GM12878 (cell line): ENCODE data around the gene GSE1. TPM values are rescaled to one million over a fixed set of nuclear protein-coding genes. Genes with fewer than 3 reads are reported as not detected.

Experiments used
- ATAC-seq: fragments of 200-7000 bp; cut with Tn5 transposase; 3 replicates; pipeline ENCODE4 v1.9.1; 2020; ENCODE audit warnings: mild to moderate bottlenecking, moderate library complexity
- BruUV-seq: library from RNA; stranded (reverse); fragments of 400-500 nt; replicated peaks from 2 replicates; lab custom pipeline; 2021; lab: Mats Ljungman, UMichigan
- CTCF ChIA-PET: fragments of 300-600 bp; sonication (Branson Sonifier 250); formaldehyde crosslinking; extraction: SDS; loops from one replicate; lab custom pipeline; 2021; ENCODE audit warnings: inconsistent platforms; lab: Yijun Ruan, JAX
- POLR2A ChIA-PET: fragments of 350-600 bp; formaldehyde crosslinking; extraction: SDS; loops from one replicate; lab custom pipeline; 2021; ENCODE audit warnings: inconsistent platforms; lab: Charles Lee
- RAD21 ChIA-PET: fragments of 300-600 bp; sonication (Branson Sonifier 250); formaldehyde crosslinking; loops from one replicate; lab custom pipeline; 2023; ENCODE audit warnings: antibody characterized with exemption; ENCODE audit not compliant: unreplicated experiment; lab: Charles Lee
- SMC1A ChIA-PET: fragments of 300-600 bp; sonication (Branson Sonifier 250); formaldehyde crosslinking; loops from one replicate; lab custom pipeline; 2023; ENCODE audit not compliant: unreplicated experiment, uncharacterized antibody; lab: Charles Lee
- DNase-seq: peaks from one replicate; pipeline ENCODE4 v3.0.0-alpha.2; 2011; ENCODE audit warnings: low read depth, low spot score
- FAIRE-seq: peaks from 3 replicates; lab custom pipeline; 2011; peaks lifted over from hg19 to GRCh38; lab: Jason Lieb, UNC
- H2AFZ ChIP-seq: 2 replicates; pipeline ENCODE4 v1.6.0; 2011; ENCODE audit warnings: low read depth, low read length, control low read depth; ENCODE audit not compliant: control insufficient read depth
- H3K27ac ChIP-seq: 2 replicates; pipeline ENCODE4 v1.5.1; 2011; ENCODE audit warnings: control low read depth; ENCODE audit not compliant: control insufficient read depth, insufficient read depth
- H3K27me3 ChIP-seq, 2 experiments: replicated peaks in 1 of 2; 2 replicates each; pipeline versions ENCODE4 v1.6.0 to v1.6.1; 2011; ENCODE audit warnings: low read length in 1 of 2; ENCODE audit not compliant: control insufficient read depth in 2 of 2, insufficient read depth in 2 of 2
- H3K36me3 ChIP-seq, 2 experiments: 2 replicates each; pipeline ENCODE4 v1.5.1; 2011; ENCODE audit warnings: low read length in 1 of 2; ENCODE audit not compliant: control insufficient read depth in 2 of 2, insufficient read depth in 2 of 2
- H3K4me1 ChIP-seq: 2 replicates; pipeline ENCODE4 v1.6.1; 2011; ENCODE audit warnings: mild to moderate bottlenecking, low read length, moderate library complexity, mixed read lengths; ENCODE audit not compliant: control insufficient read depth, insufficient read depth
- H3K4me2 ChIP-seq: 2 replicates; pipeline ENCODE4 v1.6.0; 2011; ENCODE audit warnings: control low read depth; ENCODE audit not compliant: control insufficient read depth, insufficient read depth
- H3K4me3 ChIP-seq: fragments of 200-600 bp; sonication (generic); 2 replicates; pipeline ENCODE4 v1.5.1; 2016
- H3K79me2 ChIP-seq: 2 replicates; pipeline ENCODE4 v1.6.0; 2011; ENCODE audit warnings: low read length; ENCODE audit not compliant: control insufficient read depth, insufficient read depth
- H3K9ac ChIP-seq: 2 replicates; pipeline ENCODE4 v1.8.0; 2011; ENCODE audit warnings: low read length, control low read depth, mixed read lengths; ENCODE audit not compliant: control insufficient read depth, insufficient read depth
- H3K9me3 ChIP-seq: replicated peaks from 3 replicates; pipeline ENCODE4 v1.5.1; 2011; ENCODE audit warnings: mild to moderate bottlenecking, low read length; ENCODE audit not compliant: control insufficient read depth, insufficient read depth
- H4K20me1 ChIP-seq: 2 replicates; pipeline ENCODE4 v1.6.0; 2011; ENCODE audit not compliant: control insufficient read depth, insufficient read depth
- CHD1 ChIP-seq: IDR thresholded peaks from 2 replicates; pipeline ENCODE4 v1.6.1; 2012; ENCODE audit warnings: low read depth, low read length, improper control_type of control experiment
- CREM ChIP-seq: IDR thresholded peaks from 2 replicates; pipeline ENCODE4 v1.6.1; 2014; ENCODE audit warnings: antibody characterized with exemption, low read depth
- HDGF ChIP-seq: fragments of 450-650 bp; IDR thresholded peaks from 2 replicates; pipeline ENCODE4 v1.6.1; 2016; ENCODE audit warnings: antibody characterized with exemption
- JUND ChIP-seq: IDR thresholded peaks from 2 replicates; pipeline ENCODE4 v1.6.1; 2012; ENCODE audit warnings: low read depth, mild to moderate bottlenecking, low read length, improper control_type of control experiment, moderate library complexity
- MTA2 ChIP-seq: fragments of 450-650 bp; IDR thresholded peaks from 2 replicates; pipeline ENCODE4 v1.6.1; 2016; ENCODE audit warnings: low read depth, mild to moderate bottlenecking, moderate library complexity
- NFYB ChIP-seq: IDR thresholded peaks from 2 replicates; pipeline ENCODE4 v1.6.1; 2011; ENCODE audit warnings: low read depth, mild to moderate bottlenecking, low read length, improper control_type of control experiment, moderate library complexity; ENCODE audit not compliant: insufficient read depth
- RB1 ChIP-seq: fragments of 450-650 bp; formaldehyde crosslinking; IDR thresholded peaks from 2 replicates; pipeline ENCODE4 v1.6.1; 2017; ENCODE audit warnings: mild to moderate bottlenecking, borderline replicate concordance
- SPI1 ChIP-seq: IDR thresholded peaks from 2 replicates; pipeline ENCODE4 v1.6.1; 2011; ENCODE audit warnings: low read depth, mild to moderate bottlenecking, low read length, moderate library complexity, borderline replicate concordance; ENCODE audit not compliant: insufficient read depth
- STAT1 ChIP-seq: fragments of 450-650 bp; conservative IDR thresholded peaks from 2 replicates; pipeline ENCODE4 v1.6.1; 2014; ENCODE audit warnings: antibody characterized with exemption, mild to moderate bottlenecking
- ZZZ3 ChIP-seq: IDR thresholded peaks from 2 replicates; pipeline ENCODE4 v1.6.1; 2011; ENCODE audit warnings: low read depth; ENCODE audit not compliant: control insufficient read depth, insufficient read length
- WGBS: methylation state at CpG from one replicate; pipeline ENCODE4 v1.1.6; 2016; ENCODE audit warnings: low lambda C conversion rate; ENCODE audit not compliant: insufficient replicate concordance, insufficient coverage; ENCODE audit errors: missing lambda C conversion rate; 5-methylcytosine and 5-hydroxymethylcytosine counted together
- in situ Hi-C: fragments of 300-500 bp; cut with MboI; formaldehyde crosslinking; loops from 9 replicates; pipeline ENCODE4 v1.14.3; 2018; ENCODE audit warnings: mixed read lengths
- intact Hi-C: fragments of 100-400 bp; cut with micrococcal nuclease; formaldehyde crosslinking; loops from one replicate; pipeline ENCODE4 v1.14.2; 2022; ENCODE audit not compliant: unreplicated experiment
- polyA plus RNA-seq, 11 experiments: library from polyadenylated mRNA; depleted of rRNA in 4 of 11; unstranded in 6 of 11; stranded (reverse) in 5 of 11; fragments of >200 nt; fragmentation: Nextera tagmentation in 4 of 11; fragmentation: Illumina TruSeq in 1 of 11; extraction: Ambion mirVana in 4 of 11; extraction: Trizol in 1 of 11; gene quantifications; 1 replicate in 1 of 11; 2 replicates in 10 of 11; pipeline versions ENCODE4 v1.2.1 to v1.2.3, GENCODE V29; 2011 to 2016; ENCODE audit warnings: inconsistent platforms in 2 of 11, missing spikeins in 2 of 11, low read depth in 1 of 11
- total RNA-seq, 4 experiments: library from RNA; depleted of rRNA in 3 of 4; stranded (reverse); fragments of >200 nt in 3 of 4; fragmentation: Illumina TruSeq in 1 of 4; extraction: Trizol in 1 of 4; gene quantifications; 2 replicates each; pipeline versions ENCODE4 v1.2.1 to v1.2.3, GENCODE V29; 2013 to 2021

GSE1 gene
- total and polyA plus RNA-seq, 10 of the 15 experiments (the other 5 are each of a cell fraction or from before 2014, with no cell fraction given): 4.6 to 58.7 (median 18.2) TPM

- ChIA-PET SMC1A (no interaction called here), RAD21 (no interaction called here), CTCF (no interaction called here), POLR2A (interaction anchor here (0.6 kb wide), 1 partner anchor 101 kb away, joined by 4 read pairs; no protein-coding TSS in a partner anchor)
- in situ Hi-C loops (no loop called here), intact Hi-C loops (no loop called here)
- FAIRE-seq: no peak
- Histone ChIP-seq H3K4me2 (no peak overlapping the region), H3K9ac (no peak overlapping the region), H3K4me1 (peaks cover 3% of the 10 kb centered on the region; the same call in 1 of the 2 replicates), H2AFZ (no peak overlapping the region), H3K79me2 (peaks cover 7% of the 10 kb centered on the region), H3K27me3 (no peaks in the 10 kb centered on the region), H3K36me3 (peaks cover 0 to 2% of the 10 kb centered on the region in 2 experiments; a peak in 3 of 4 replicates), H4K20me1 (no peaks in the 10 kb centered on the region), H3K4me3 (no peak overlapping the region), H3K27ac (no peak overlapping the region), H3K9me3 (no peaks in the 10 kb centered on the region)
- 91% methylated on average over 23 of the region's 24 CpGs for WGBS
- ATAC-seq: no peak
- BruUV-seq: no TSS peak
- no peak for TF ChIP-seq SPI1
- no peak for TF ChIP-seq HDGF
- no peak for TF ChIP-seq CREM
- no peak for TF ChIP-seq CHD1
- no peak for TF ChIP-seq RB1
- TF ChIP-seq ZZZ3: no peak
- no peak for TF ChIP-seq JUND
- no peak for TF ChIP-seq STAT1
- TF ChIP-seq NFYB: no peak
- no peak for TF ChIP-seq MTA2
- no peak for DNase-seq
Observed at GRCh38 chr16:85594273-85594977, 18.7 kb upstream of the GSE1 start.
